Activated CD8-positive, alpha-beta memory T cell treated with anti-CD3 and anti-CD28 coated beads, Interleukin-2, amount 10 ng/mL, durations not matched to agents 7 days and 5 days (primary cell): Measurements from ENCODE around the gene SMURF2. TPM values are rescaled to one million over a fixed set of nuclear protein-coding genes. Genes with fewer than 3 reads are reported as not detected.

Experiments used
- ATAC-seq: fragments of 150-1000 bp; cut with Tn5 transposase; one replicate; pipeline ENCODE4 v1.10.0; 2021; ENCODE audit warnings: moderate library complexity
- CTCF ChIA-PET: fragments of 350-600 bp; sonication (Branson Sonifier 250); formaldehyde crosslinking; loops from one replicate; lab custom pipeline; 2021; ENCODE audit warnings: antibody characterized with exemption; lab: Charles Lee
- DNase-seq: peaks from one replicate; pipeline ENCODE4 v3.0.0-alpha.2; 2020
- H3K27ac Mint-ChIP-seq: one replicate; pipeline ENCODE4 v1.8.0; 2021; ENCODE audit warnings: mild to moderate bottlenecking, mixed read lengths
- H3K27me3 Mint-ChIP-seq: one replicate; pipeline ENCODE4 v1.8.0; 2021; ENCODE audit warnings: mixed read lengths
- H3K36me3 Mint-ChIP-seq: one replicate; pipeline ENCODE4 v1.8.0; 2021; ENCODE audit warnings: mild to moderate bottlenecking, mixed read lengths
- H3K4me1 Mint-ChIP-seq: one replicate; pipeline ENCODE4 v1.8.0; 2021; ENCODE audit warnings: mixed read lengths
- H3K4me3 Mint-ChIP-seq: one replicate; pipeline ENCODE4 v1.8.0; 2021; ENCODE audit warnings: mild to moderate bottlenecking, moderate library complexity, mixed read lengths
- H3K9me3 Mint-ChIP-seq: one replicate; pipeline ENCODE4 v1.8.0; 2022; ENCODE audit warnings: low read depth, mixed read lengths
- microRNA-seq: library from miRNA; unstranded; fragments of <30 nt; microRNA quantifications from one replicate; pipeline ENCODE4 v1.2.0, GENCODE V29; 2022
- total RNA-seq, 2 experiments: library from RNA; stranded (reverse); gene quantifications; one replicate each; pipeline ENCODE4 v1.2.3, GENCODE V29; 2021

SMURF2 gene
- total RNA-seq, 2 experiments from 2014 or later: 16.0 to 22.1 TPM

DNA sequence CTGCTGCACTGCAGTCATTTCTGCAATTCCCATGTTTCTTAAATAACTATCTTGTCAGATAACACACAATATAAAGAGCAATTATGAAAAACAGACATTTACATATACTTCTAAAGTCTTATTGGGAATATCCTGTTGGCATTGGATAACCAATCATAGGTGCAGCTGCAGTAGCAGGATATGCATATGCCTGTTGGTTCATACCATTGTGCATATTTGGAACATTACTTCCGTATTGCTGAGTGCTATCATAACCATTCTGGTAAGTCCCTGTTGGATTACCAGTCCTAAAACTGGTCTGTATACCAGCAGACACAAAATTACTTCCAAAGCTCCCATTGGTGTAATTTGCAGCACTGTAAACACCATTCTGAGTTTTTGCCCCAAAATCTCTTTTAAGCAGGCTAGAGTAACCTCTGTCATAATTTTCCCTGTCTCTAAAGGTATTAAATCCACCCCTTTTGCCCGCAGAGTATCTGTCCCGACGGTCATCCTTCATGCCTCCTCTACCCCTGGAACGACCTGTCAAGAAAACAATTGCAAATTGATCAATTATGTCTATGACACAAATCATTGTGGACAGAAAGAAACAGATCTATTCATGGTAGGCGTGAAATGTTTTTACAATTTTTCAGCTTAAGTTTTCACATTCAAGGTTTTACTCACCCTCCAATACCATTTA, 162.2 kb downstream of the SMURF2 start:
- Mint-ChIP-seq H3K9me3 (no peaks in the 10 kb centered on the region), H3K27ac (peak overlapping the region; percentile 34), H3K4me3 (no peak overlapping the region), H3K27me3 (no peaks in the 10 kb centered on the region), H3K4me1 (peaks cover 79% of the 10 kb centered on the region), H3K36me3 (peaks cover 70% of the 10 kb centered on the region)
- no peak for ATAC-seq
- no peak for DNase-seq
- CTCF ChIA-PET: interaction anchor here (1.4 to 11.8 kb wide), 3 partner anchors 9 to 147 kb away, joined by 3 to 308 read pairs (median 8); no protein-coding TSS in a partner anchor

DNA sequence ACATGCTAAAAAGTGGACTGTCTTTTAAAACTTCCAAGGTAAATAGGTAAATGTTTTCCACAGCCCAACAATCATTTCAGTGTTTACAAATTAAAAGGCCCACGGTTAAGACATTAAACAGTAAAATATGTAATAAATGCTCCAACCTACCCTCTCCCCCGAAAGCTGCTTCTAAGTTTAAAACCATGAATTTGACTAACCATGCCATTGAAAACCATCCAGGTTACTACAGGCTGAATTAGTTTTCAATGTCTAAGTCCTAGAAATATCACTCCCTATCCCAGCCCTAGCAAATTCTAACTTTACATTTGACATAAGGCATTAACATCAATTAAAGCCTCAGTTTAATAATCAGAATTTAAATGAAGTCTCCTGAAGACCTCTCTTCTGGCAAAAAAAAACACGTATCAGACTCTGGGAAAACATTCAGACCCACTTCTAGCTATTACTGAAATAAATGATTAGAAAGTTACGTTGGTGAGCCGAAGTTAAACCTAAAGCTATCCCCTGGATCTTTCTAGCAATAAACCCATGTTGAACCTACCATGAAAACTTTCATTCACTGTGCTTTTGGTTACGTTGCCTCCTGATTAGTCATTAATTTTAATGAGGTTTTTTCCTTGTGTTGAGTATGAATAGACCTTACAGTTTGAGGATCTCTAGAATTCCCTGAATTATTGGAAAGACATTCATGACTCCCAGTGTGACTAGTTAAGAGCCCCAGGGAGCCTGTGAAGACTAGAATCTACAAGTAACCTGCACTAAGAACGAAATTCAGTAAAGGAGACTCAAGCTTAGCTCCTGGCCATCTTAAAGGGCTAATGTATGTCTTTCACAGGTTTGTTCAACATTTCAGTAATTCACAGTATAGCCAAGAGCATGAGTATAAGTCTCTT, 163.6 kb downstream of the SMURF2 start:
- peaks cover 79% of the 10 kb centered on the region for H3K4me1 Mint-ChIP-seq
- H3K36me3 Mint-ChIP-seq: peaks cover 66% of the 10 kb centered on the region
- CTCF ChIA-PET: interaction anchor here (1.3 to 11.8 kb wide), 6 partner anchors 7 to 149 kb away, joined by 3 to 308 read pairs (median 5); partner anchors contain the start of gene CEP95
- ATAC-seq: no peak
- no peaks in the 10 kb centered on the region for H3K27me3 Mint-ChIP-seq
- H3K9me3 Mint-ChIP-seq: no peaks in the 10 kb centered on the region
- H3K27ac Mint-ChIP-seq: peak overlapping the region; percentile 95
- no peak for DNase-seq
- H3K4me3 Mint-ChIP-seq: peak overlapping the region; percentile 13

DNA sequence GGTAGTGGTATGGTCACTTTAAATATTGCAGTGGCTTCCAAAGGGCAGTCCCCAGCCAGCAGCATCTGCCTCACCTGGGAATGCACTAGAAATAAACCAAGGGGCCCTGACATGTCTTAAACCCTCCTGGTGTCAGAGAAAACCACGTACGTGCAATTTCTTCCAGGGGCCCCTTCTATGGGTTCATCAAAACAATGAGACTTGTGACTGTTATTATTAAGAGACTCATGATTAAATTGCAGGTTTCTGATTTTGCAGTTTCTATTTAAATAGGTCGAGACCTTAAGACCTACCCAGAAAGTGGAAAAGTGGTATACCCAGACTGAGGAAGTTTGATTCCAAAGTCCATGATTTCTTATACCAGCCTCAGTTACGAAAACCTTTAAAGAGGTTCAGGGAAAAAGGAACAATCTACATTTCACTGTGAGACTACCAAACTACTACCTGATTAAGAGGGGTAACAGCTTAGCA, 164.5 kb downstream of the SMURF2 start:
- DNase-seq (no peak), ATAC-seq (no peak)
- no peaks in the 10 kb centered on the region for H3K9me3 Mint-ChIP-seq
- peaks cover 77% of the 10 kb centered on the region for H3K4me1 Mint-ChIP-seq
- H3K27ac Mint-ChIP-seq: peak overlapping the region; percentile 95
- H3K27me3 Mint-ChIP-seq: no peaks in the 10 kb centered on the region
- H3K36me3 Mint-ChIP-seq: peaks cover 59% of the 10 kb centered on the region
- CTCF ChIA-PET: interaction anchor here (1.0 to 11.8 kb wide), 8 partner anchors 9 to 161 kb away, joined by 3 to 308 read pairs (median 5); partner anchors contain the start of genes CEP95 and DDX5
- peak overlapping the region; percentile 96 for H3K4me3 Mint-ChIP-seq

GRCh38 chr17:64496786-64497564, 165.1 kb downstream of the SMURF2 start, which contains the start of gene POLG2:
TSS of gene POLG2 (minus strand) at chr17:64497054. CDS start at chr17:64496968, 86 bp downstream.
- CTCF ChIA-PET: interaction anchor here (0.8 to 11.8 kb wide), 14 partner anchors 9 to 724 kb away, joined by 3 to 308 read pairs (median 3); partner anchors contain the start of genes CCDC47, CEP95 and DDX5
- no peaks in the 10 kb centered on the region for H3K9me3 Mint-ChIP-seq
- DNase-seq (peak; percentile 97), ATAC-seq (peak; percentile 78)
- peak within 1 kb of the TSS; percentile 96 for H3K4me3 Mint-ChIP-seq
- H3K27me3 Mint-ChIP-seq: no peaks in the 10 kb centered on the region
- peaks cover 57% of the 10 kb centered on the region for H3K36me3 Mint-ChIP-seq
- H3K4me1 Mint-ChIP-seq: peaks cover 76% of the 10 kb centered on the region
- peak within 1 kb of the TSS; percentile 95 for H3K27ac Mint-ChIP-seq

GRCh38 chr17:64496348-64496785, 165.7 kb downstream of the SMURF2 start:
- no peaks in the 10 kb centered on the region for H3K27me3 Mint-ChIP-seq
- ATAC-seq: no peak
- CTCF ChIA-PET: interaction anchor here (0.8 to 11.8 kb wide), 14 partner anchors 10 to 723 kb away, joined by 3 to 308 read pairs (median 3); partner anchors contain the start of genes CCDC47, CEP95 and DDX5

More at GRCh38 chr17:64496348-64496785, 165.7 kb downstream of the SMURF2 start:
- no peak for DNase-seq
- Mint-ChIP-seq H3K4me3 (peak overlapping the region; percentile 96), H3K36me3 (peaks cover 56% of the 10 kb centered on the region), H3K9me3 (no peaks in the 10 kb centered on the region), H3K4me1 (peaks cover 72% of the 10 kb centered on the region), H3K27ac (peak overlapping the region; percentile 95)

Small RNA genes within 50 kb of the gene (microRNA-seq; reads per million reads assigned to microRNA genes)
- gene MIR3064: 6.8 reads per million, percentile 20 among the genes with 10 or more reads in this experiment
- gene MIR5047: not detected

Other genes starting within 250 kb of the SMURF2 start
- gene MILR1, start 213.2 kb downstream of the SMURF2 start, total RNA-seq: under 1 TPM in 1 of 2 experiments, not detected in 1; 0.82 TPM
- gene POLG2, start 165.3 kb downstream of the SMURF2 start, total RNA-seq: 10 to 100 TPM; 36.0 to 47.3 TPM
- 100 to 1,000 TPM; 842 to 926 TPM for gene DDX5, start 156.0 kb downstream of the SMURF2 start, total RNA-seq
- 10 to 100 TPM; 45.7 to 52.6 TPM for gene CEP95, start 155.3 kb downstream of the SMURF2 start, total RNA-seq